ENCODE data around the gene AK5.

AK5 gene

GRCh38 chr1:77468949-77469710, 187.3 kb downstream of the AK5 start:
- ATAC-seq: no peak
- TF ChIP-seq ISL1 (CRISPR knock-in tag; IDR thresholded peaks at IDR 0.05): no peak

- ATAC-seq: no peak
- TF ChIP-seq ZFP3 (CRISPR knock-in tag; IDR thresholded peaks at IDR 0.05): no peak
- TF ChIP-seq ZNF8 (CRISPR knock-in tag; IDR thresholded peaks at IDR 0.05): no peak
These were observed 189.9 kb downstream of the AK5 start for GRCh38 chr1:77471691-77472090.

- peak; percentile 98 for ATAC-seq
- TF ChIP-seq PPARA (CRISPR knock-in tag; IDR thresholded peaks at IDR 0.05; ENCODE audit: borderline replicate concordance): no peak
- peak; percentile 36; the same call in 1 of the 2 replicates for TF ChIP-seq ZFP3 (CRISPR knock-in tag; IDR thresholded peaks at IDR 0.05)
- no peak for TF ChIP-seq CSDC2 (CRISPR knock-in tag; IDR thresholded peaks at IDR 0.05)
- no peak for TF ChIP-seq ZC3H10 (CRISPR knock-in tag; IDR thresholded peaks at IDR 0.05)
- no peak for TF ChIP-seq CSRNP3 (CRISPR knock-in tag; IDR thresholded peaks at IDR 0.05)
- TF ChIP-seq ISL1 (CRISPR knock-in tag; IDR thresholded peaks at IDR 0.05): peak; percentile 73
- no peak for TF ChIP-seq TCF4 (CRISPR knock-in tag; IDR thresholded peaks at IDR 0.05; ENCODE audit: borderline replicate concordance)
These were observed 191.9 kb downstream of the AK5 start for GRCh38 chr1:77473690-77474089.

- ATAC-seq: no peak
These were observed 193.8 kb downstream of the AK5 start for GRCh38 chr1:77475641-77476040.

GRCh38 chr1:77476475-77476874, 194.7 kb downstream of the AK5 start:
- TF ChIP-seq GLIS3 (CRISPR knock-in tag; IDR thresholded peaks at IDR 0.05) (no peak), TSHZ2 (CRISPR knock-in tag; IDR thresholded peaks at IDR 0.05) (no peak), PPARA (CRISPR knock-in tag; IDR thresholded peaks at IDR 0.05; ENCODE audit: borderline replicate concordance) (no peak), ZC3H10 (CRISPR knock-in tag; IDR thresholded peaks at IDR 0.05) (no peak), ESRRG (CRISPR knock-in tag; IDR thresholded peaks at IDR 0.05) (no peak), ZNF565 (CRISPR knock-in tag; conservative IDR thresholded peaks at IDR 0.05; ENCODE audit: low read depth) (no peak), POU6F1 (CRISPR knock-in tag; IDR thresholded peaks at IDR 0.05; ENCODE audit: borderline replicate concordance, low read depth) (no peak), OSR1 (CRISPR knock-in tag; IDR thresholded peaks at IDR 0.05) (no peak), CSDC2 (CRISPR knock-in tag; IDR thresholded peaks at IDR 0.05) (no peak), RARB (CRISPR knock-in tag; IDR thresholded peaks at IDR 0.05) (no peak), TCF4 (CRISPR knock-in tag; IDR thresholded peaks at IDR 0.05; ENCODE audit: borderline replicate concordance) (no peak), SNAI2 (CRISPR knock-in tag; IDR thresholded peaks at IDR 0.05) (no peak)
- no peak for ATAC-seq

More at GRCh38 chr1:77475641-77476040, 193.8 kb downstream of the AK5 start:
- TF ChIP-seq TOX (CRISPR knock-in tag; IDR thresholded peaks at IDR 0.05; ENCODE audit: borderline replicate concordance) (no peak), ZNF70 (CRISPR knock-in tag; IDR thresholded peaks at IDR 0.05) (no peak), ZNF8 (CRISPR knock-in tag; IDR thresholded peaks at IDR 0.05) (no peak), ZNF565 (CRISPR knock-in tag; conservative IDR thresholded peaks at IDR 0.05; ENCODE audit: low read depth) (no peak), SNAI2 (CRISPR knock-in tag; IDR thresholded peaks at IDR 0.05) (no peak), CREB5 (CRISPR knock-in tag; IDR thresholded peaks at IDR 0.05; ENCODE audit: low read depth) (no peak), CSRNP3 (CRISPR knock-in tag; IDR thresholded peaks at IDR 0.05) (no peak)

Measured in SK-N-SH treated with all-trans-retinoic acid at 6 μM for 48 hours (cell line).